Stimulated activated CD4-positive, alpha-beta T cell treated with anti-CD3 and anti-CD28 coated beads, Interleukin-4, amount 100 ng/mL, for 4 hours (primary cell): Measurements from ENCODE around the gene KDM5C.

ENCODE experiments used
- DNase-seq, 2 experiments: peaks; one replicate each; pipeline ENCODE4 v3.0.0-alpha.2; 2020

Gene KDM5C

DNA sequence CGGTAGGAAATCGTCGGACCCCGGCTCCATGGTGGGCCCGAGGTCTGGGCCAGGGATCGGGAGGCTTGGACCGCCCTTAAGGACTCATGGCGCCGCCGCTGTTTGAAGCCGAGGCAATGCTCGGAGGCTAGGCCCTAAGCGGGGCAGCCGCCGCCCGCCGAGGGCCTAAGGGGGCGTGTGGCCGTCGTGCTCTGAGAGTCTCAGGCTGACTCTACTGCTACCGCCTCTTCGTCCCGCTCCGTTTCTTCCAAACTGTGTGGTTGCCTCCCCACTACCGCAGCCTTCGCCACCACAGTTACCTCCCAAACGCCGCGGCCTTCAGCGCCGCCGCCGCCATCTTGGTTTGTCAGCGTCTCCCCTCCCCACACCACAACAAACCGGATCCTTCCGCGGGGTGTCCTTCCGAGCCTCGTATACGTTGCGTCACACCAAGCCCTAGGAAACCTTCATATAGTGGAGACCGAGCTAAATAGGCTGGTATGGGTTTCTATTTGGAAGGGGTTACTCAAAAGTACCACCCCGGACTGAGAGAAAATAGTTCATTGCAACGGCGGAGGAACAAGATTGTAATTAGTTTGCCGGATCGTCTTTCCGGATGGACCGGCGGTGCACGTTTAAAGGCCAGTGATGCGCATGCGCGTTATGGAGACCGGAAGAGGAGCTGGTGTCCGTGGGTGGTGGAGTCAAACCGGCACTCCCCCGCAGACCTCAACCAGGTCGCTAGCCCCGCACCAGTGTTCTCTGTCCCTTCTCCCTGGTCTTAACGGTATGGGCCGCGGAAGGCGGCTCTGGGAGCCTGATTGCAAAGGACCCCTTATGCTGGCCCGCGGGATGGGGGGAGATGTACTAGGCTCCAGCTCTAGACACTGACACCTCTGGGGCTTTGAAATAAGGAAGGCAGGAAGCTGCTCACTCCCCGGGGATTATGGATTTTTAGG is at the start of gene KDM5C:
Gene KDM5C, minus strand, starts transcription at position 348 of the 938 bp plus-strand sequence. Its CDS starts 318 bp downstream, at position 30.
- DNase-seq: peak; percentile 75 to 88

DNA sequence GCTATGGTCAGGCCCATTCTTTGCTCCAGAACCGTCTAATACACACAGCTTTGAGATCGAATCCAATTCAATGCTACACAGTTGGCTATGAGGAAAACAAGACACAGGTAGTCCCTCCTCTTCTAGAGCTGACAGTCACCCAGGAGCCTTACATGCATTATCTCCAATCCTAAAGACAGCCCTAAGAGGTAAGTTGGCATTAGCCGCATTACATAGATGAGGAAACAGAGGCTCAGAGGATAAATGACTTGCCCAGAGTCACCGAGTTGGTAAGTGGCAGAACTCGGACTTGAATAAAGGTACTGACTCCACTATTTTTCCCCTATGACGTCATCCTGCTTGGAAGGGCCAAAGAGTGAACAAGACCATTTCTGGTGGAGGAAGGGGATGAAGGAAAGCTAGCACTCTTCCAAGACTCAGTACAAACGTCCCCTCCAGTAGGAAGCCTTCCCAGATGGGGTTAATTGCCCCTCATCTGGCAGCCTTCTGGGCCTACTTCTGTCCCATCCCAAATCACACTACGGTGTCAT is 47.9 kb upstream of the KDM5C start:
- no peak for DNase-seq

DNA sequence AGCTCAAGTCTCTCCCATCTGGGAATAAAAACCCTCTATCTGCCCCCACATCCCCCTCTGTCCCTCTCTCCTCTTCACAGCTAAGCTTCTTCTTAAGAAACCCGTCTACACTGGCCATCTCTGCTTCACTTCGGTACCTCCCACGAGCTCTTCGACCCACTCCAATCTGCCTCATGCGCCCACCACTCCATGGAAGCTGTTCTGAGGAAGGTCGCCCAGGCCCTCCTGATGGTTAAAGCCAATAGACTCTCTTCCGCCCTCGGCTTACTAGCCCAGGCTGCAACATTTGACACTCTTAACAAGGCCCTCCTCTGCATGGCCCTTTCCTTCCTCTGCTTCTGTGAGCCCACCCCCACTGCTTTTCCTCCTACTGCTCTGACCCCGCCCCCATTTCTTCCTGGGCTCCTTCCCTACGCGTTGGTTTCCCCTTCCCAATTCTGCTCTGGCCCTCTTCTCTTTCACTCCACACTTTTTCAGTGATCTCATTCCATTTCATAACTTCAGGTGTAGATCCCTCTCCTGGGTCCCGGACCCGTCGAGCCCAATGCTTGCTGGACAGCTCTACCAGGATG is 44.6 kb upstream of the KDM5C start:
- DNase-seq: no peak

DNA sequence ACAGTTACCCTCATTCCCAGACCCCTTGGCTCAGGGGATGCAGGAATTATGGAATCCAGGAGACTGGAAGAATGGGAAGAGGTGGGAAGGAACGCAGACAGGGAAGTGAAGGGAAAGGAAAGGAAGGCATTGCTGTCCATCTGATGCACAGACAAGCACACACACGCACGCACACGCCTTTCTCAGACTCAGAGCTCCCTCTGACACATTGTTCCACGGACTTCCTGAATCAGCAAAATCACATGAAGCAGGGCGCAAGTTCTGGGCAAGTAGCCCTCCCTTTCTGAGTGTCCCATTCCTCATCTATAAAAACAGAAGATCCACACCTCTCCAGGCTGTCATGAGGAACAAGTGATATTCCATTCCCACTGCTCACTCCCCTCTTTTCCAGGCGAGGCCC is 43.2 kb upstream of the KDM5C start:
- DNase-seq: no peak

DNA sequence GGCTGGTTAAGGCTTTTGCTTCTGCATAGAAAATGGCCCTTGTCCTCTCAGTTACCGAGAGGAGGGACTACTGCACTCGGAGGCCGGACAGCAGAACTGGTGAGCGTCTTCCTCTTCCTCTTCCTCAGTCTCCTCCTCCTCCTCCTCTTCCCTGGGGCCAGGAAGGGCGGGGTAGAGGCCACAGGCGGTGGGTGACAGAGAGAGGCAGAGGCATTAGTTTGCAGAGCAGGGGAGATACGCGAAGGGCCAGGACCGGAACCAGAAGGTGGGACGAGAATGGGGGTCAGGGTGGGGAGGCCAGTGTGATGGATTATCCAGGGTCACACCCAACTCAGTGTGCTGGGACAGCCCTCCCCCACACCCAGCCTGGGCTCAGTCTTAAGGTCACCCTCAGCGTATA is 41.9 kb upstream of the KDM5C start:
- DNase-seq: no peak

DNA sequence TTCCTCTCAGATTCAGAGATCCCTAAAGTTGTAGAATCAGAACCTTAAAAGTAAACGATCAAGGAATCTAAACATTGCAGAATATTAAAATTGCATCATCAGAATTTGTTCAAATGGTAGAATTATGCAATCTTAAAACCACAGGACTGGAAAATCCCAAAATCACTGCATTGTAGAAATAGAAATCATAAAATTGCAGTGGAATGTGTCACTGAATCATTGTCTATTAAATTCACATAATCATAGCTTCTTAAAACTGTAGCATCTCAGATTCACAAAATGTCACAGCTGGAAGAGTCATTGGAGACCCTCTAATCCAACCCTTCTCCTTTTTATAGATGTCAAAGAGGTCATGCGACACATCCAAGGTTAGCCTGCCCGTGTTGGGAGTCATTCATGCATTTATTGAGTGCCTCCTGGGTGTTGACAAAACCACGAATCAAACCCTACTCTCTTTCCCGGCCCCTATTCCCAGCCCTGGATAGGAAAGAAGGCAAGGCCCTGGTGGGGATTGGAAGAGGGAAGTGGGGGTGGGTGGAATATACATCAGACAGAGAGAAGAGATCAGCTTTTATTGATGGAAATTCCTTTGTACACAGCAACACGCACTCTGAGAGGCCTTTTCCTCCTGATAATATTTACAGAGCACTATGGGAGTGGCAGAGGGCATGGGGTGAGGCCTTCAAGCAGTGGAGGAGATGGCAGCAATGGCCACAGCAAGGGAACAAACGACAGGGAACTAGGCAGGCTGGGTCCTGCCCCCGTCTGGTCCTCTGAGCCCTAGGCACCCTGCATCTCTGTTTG is 41.0 kb upstream of the KDM5C start:
- DNase-seq: no peak

DNA sequence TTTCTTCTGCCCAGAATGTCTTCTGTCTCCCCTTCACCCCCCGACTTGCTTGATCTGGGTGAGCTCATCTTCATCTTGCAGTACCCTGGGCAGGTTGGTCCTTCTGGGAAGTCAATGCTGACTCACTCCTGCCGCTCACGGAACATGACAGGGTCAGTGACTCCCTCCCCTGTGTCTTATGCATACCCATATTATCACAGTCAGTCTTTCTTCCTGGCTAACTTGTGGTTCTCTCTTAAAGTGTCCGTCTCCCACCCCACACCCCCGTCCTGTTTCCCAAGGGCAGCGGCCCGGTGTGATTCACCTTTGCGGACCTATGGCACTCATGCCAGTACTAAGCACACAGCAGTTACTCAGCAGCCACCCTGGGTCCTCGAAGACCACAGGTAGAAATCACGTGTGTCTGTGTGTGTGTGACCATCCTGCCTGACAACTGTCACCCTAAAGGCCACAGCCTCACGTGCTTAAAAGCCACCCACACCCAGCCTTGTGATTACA is 38.6 kb upstream of the KDM5C start:
- DNase-seq: peak in 1 of 2 experiments; percentile 41

DNA sequence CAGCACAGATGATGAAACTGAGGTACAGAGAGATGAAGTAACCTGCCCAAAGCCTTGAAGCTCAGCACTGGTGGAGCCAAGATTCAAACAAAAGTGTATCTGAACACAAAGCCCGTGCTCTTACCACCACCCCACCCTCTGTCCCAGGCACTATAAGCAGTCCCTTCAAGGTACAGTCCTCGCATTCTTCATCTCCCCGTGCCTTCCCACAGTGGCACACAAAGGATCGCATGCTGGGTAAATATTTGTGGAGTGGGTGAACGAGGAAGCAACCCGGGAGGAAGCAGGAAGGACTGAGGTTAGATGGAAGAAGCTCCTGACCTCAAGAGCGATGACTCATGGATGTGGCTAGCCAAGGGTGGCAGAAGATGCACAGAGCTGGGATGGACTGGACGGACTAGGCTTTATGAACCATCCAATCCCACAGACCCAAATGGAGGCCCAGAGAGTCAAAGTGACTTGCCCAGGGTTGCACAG is 37.9 kb upstream of the KDM5C start:
- DNase-seq: no peak

DNA sequence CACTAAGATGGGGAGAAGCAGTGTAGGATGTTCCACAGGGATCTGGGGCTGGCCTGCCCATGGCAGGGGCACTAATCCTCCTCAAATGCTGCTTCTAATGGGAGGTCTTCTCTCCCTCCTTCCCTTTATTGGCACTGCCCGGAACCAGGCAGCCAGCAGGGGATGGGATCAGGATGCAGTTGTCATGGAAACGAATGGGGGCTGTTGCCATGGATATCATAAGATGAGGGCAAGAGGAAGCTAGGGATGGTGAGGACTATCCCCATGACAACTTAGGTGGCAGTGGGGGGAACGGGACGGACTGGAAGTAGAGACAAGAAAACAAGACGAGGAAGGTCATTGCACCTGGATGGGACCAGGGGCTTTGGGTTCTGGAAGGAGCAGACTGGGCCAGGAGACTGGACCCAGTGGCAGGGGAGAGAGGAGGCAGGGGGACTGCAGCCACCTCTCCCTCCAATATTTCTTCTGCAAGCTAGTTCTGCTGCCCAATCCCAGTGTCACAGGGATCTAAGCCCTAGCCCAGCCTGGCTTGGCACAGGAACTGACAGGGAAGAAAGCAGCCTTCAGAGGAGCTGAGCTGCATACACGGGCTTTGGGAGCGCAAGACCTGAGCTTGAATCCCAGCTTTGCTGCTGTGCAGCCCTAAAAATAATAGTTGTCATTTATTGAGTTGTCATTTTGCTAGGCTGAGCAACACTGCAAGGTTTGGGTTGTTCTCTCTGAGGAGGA is 37.3 kb upstream of the KDM5C start:
- no peak for DNase-seq

DNA sequence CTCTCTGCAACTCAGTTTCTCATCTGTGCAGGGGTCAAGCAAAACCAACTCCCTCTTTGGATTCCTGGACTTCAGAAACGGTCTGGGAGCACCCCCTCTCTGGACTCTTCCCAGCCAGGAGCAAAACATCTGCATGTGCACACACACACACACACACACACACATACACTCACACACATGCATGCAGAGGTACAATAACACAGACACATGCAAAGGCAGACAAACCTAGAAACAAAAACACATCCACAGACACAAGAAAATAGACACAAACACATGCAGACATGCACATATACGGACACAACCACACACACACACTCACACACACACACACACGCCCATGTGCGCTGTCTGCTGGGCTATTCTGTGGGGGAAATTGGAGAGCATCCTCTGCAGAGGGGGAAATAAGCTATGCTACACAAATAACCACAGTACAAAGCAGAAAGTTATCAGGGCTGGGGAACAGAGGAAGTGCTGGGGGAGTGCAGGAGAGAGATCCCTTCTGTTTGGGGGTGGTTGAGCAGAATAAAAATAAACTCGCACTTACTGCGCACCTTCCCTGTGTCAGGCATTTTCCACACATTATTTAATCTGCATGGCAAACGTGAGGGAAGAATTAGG is 36.5 kb upstream of the KDM5C start:
- peak in 1 of 2 experiments; percentile 2 for DNase-seq

DNA sequence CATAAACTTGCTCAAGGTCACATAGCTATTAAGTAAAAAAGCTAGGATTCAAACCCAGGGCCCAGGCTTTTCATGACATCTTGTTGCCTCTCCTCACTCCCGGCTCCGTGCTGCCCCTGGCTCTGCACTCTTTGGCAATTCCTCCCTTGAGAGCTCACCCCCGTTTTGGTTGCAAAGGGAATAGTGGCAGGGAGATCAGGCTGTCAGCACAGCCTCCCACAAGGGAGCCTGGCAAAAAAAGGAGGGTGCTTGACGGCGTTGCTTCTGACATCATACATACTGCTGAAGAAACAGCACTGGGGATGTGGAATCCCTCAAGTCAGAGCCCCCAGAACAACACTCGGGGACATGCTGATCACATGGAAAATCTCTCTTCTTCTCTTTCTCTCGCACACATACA is 35.8 kb upstream of the KDM5C start:
- DNase-seq: no peak

DNA sequence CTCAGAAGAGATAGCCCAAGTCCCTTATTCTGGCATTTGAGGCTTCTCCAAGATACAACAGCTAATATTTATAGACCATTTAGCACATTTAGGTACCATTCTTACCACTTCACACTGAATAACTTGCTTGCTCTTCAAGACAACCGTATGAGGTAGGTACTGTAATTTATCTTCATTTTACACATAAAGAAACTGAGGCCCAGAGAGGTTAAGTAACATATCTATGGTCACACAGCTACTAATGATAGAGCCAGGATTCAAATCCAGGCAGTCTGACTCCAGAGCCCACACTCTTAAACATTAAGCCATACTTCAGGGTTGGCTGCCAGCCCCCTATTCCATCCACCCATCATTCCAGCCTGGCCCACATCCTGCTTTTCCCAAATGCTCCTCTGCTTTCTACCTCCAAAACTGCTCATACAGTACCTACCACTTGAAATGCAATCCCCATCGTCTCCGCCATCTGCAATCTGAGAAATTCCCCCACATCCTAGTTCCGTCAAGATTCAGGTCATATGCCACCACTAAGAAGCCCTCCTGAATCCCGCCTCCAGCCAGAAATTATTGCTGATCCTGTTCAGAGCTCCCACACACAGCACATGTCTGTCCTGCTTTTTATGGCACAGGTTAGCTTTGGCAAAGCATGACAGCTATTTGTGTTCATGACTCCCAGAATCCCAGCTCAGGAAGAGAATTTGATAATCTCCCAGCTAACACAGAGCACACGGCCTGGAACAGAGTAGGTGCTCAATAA is 32.8 kb upstream of the KDM5C start:
- no peak for DNase-seq

DNA sequence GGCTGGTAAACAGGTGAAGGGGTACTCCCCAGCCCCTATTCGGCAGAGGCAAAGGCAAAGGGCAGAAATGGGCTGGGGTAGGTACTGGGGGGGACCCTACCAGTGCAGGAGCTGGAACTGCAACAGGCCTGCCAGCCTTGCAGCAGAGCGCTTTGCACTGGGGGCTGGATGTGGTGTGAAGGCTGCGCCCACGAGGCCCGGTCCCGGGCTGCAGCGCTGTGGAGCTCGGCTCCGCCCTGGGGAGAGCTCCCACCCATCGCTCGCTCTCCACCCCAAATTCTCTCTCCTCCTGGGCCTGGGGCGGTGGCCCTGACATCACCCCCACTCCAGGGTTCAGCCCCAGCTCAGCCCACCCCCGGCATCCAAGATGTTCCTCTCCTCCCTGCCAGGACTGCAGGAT is 32.2 kb upstream of the KDM5C start:
- no peak for DNase-seq

DNA sequence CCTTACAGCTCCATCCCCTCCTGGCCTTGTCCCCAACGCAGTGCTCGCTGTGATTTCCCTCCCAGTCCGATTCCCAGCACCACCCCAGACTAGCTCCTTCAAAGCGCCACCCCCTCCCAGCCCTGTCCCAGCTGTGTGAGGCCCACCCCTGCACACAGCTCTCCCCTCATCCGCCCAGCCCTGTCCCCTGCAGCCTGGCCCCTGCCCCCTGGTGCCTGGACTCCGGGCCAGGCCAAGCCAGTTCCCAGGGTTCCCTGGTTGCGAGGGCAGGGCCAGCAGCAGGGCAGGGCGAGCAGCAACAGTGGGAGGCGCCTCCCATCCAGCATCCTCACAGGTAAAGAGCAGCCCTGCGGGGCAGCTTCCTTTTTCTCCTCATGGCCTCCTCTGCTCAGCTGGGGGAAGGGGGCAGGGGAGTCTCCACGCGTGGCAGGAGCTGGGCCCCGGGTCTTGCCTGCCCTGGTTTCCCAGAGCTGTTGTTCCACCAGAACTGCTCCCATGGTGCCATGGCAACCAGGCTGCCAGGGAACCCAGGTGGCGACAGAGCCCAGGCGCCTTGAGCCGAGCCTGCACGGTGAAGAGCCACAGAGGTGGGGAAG is 31.5 kb upstream of the KDM5C start:
- DNase-seq: no peak

DNA sequence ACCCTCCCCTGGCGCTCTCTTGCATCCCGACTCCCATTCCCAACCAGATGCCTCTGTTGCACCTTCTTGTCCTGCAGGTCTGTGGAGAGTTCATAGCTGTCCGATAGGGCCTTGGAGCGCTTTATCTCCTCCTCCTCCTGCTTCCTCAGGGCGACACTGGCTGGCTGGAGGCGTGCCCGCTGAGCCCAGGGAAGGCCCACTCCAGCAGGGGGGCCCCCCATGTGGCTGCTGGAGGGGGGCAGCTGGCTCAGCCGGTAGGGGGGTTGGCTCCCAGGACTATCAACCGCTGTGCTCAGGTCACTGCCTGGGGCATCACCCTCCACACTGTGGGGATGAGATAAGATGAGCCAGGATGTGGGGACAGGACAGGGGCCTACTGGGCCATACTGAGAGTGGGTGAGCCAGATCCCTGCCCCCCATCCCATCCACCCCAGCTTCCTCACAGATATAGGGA is 30.8 kb upstream of the KDM5C start:
- DNase-seq: no peak

DNA sequence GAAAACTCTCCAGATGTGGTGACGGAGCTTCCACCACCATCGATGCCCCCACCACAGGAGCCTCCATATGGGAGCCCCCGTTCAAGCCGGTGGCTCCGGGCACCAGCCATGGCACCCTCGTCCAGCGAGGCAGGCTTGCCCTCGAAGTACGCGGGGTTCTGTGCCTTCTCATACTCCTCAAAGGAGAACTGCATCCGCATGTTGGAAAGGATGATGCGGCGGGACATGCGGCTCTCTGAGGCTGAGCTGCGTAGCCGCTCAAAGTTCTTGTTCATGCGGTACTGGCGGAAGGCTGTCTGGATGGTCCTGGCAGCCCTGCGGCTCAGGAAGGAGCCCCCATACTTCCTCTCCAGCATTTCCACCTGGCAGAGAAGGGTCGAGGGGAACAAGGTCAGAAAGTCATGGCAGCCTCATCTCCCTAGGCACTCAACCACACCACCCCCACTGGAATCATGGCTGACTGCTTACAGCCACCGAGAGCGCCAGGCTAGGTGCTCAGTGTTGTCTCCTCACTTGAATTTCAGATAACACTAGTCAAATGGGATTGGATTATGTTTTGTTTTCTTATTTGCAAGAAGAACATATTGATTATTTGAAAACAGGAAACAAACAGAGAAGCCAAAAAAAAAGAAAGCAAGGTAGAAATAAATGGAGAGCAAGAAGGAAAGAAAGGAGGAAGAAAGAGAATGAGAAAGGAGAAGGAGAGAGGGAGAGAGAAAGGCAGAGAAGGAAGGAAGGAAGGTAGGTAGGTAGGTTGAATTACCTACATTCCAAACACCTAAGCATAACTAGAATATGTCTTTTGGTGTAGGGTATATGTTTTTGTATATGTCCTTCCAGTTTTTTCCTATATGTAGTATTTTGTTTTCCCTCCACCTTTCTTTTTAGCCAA is 29.8 kb upstream of the KDM5C start:
- DNase-seq: no peak

DNA sequence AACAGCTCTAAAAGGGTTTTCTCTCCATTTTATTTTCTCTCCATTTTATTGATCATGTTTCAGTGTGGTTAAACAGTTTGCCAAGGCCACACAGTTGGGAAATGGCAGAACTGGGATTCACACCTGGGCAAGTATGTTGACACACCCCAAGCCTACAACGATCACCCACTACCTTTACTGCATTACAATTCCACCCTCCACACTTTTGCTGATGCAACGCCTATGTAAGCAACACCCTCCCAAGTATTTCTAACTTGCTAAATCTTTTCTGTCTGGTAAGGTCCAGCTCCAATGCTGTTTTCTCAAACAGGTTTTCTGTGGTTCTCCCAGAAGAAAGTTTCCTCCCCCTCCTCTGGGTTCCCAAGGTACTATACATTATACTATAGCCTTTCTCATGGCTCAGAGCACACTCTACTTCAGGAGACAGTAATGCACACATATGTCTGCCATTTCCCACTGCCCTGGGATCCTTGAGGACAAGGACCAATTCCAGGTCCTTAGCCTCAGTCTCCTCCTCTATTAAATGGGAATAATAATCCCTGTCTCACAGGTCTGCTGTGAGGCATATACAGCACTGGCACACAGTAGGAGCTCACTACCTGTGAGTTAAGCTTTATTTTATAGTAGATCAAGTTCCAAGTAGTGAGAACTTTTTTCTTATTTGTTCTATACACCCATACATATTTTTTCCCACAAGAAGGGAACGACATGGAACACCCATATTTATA is 28.4 kb upstream of the KDM5C start:
- no peak for DNase-seq

DNA sequence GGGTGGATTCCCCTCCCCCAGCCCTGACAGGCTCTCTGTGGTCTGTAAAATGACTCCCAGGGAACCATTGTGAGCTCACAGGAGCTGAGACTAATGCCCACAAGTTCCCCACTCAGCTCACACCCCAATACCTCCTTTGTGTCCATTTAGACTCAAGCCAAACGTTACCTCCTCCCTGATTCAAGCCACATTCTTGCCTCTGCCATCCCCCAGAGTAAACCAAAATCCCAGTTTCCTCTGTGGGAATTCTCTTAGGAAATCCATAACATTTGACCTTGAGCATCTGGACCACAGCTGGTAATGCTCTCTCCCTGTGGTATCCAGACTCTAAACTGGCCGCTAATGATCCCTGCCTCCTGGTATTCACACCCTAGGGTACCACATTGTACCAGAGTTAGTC is 26.3 kb upstream of the KDM5C start:
- no peak for DNase-seq

DNA sequence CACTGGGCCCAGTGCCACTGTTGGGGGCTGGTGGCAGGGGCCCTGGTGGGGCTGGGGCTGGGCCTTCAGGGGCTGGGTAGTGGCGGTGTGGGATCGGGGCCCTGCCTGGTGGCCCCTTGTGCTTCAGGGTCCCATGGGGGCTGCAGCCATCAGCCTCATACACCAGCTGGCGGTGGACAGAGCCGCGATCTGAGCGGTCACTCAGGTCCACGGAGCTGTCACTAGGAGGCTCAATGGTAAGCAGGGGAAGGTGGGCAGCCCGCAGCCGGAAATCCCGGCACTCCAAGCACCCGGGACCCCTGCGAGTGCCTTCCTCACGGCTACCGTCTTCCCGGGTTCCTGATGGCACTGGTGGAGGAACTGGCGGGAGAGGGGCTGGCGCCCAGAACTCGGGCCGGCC is 25.5 kb upstream of the KDM5C start:
- DNase-seq: no peak
